Calu3 (cell line): Measurements from ENCODE around the gene POLR1D. TPM values are rescaled to one million over a fixed set of nuclear protein-coding genes. Genes with fewer than 3 reads are reported as not detected.
"Not testable (repeated sequence)": the region's sequence is repeated elsewhere in the genome, so short reads cannot be mapped to it uniquely, and the experiment has no call there.

Source experiments
- BruUV-seq: library from RNA; stranded (reverse); fragments of 400-500 nt; replicated peaks from 2 replicates; lab custom pipeline; 2021; lab: Mats Ljungman, UMichigan
- CTCF ChIA-PET: fragments of 300-600 bp; sonication (Branson Sonifier 250); formaldehyde crosslinking; loops from one replicate; lab custom pipeline; 2022; ENCODE audit warnings: antibody characterized with exemption; lab: Charles Lee
- DNase-seq: peaks from one replicate; pipeline ENCODE4 v3.0.0; 2022
- H3K27ac Mint-ChIP-seq: one replicate; pipeline ENCODE4 v1.8.0; 2022; ENCODE audit warnings: mixed read lengths; ENCODE audit not compliant: unreplicated experiment
- H3K27me3 Mint-ChIP-seq: one replicate; pipeline ENCODE4 v1.8.0; 2022; ENCODE audit warnings: mixed read lengths; ENCODE audit not compliant: unreplicated experiment
- H3K36me3 Mint-ChIP-seq: one replicate; pipeline ENCODE4 v1.8.0; 2022; ENCODE audit warnings: mild to moderate bottlenecking, moderate library complexity, mixed read lengths; ENCODE audit not compliant: insufficient read depth, unreplicated experiment
- H3K4me1 Mint-ChIP-seq: one replicate; pipeline ENCODE4 v1.8.0; 2022; ENCODE audit warnings: mild to moderate bottlenecking, low read depth, mixed read lengths; ENCODE audit not compliant: unreplicated experiment
- H3K4me3 Mint-ChIP-seq: one replicate; pipeline ENCODE4 v1.8.0; 2022; ENCODE audit warnings: mild to moderate bottlenecking, low read depth, moderate library complexity, mixed read lengths; ENCODE audit not compliant: unreplicated experiment
- H3K9me3 Mint-ChIP-seq: one replicate; pipeline ENCODE4 v1.8.0; 2022; ENCODE audit warnings: low read depth, mixed read lengths; ENCODE audit not compliant: unreplicated experiment
- intact Hi-C: fragments of 100-400 bp; cut with micrococcal nuclease; formaldehyde crosslinking; loops from one replicate; pipeline ENCODE4 v1.10.0; 2022; ENCODE audit not compliant: unreplicated experiment
- total RNA-seq: library from RNA; stranded (reverse); gene quantifications from 2 replicates; pipeline ENCODE4 v1.2.3, GENCODE V29; 2022
- TF ChIP-seq, protein P1 (sequence below): fragments of 200-600 bp; IDR thresholded peaks from one replicate; pipeline ENCODE4 v1.8.0; 2022; ENCODE audit warnings: antibody characterized with exemption; ENCODE audit not compliant: unreplicated experiment

POLR1D gene
- total RNA-seq, 1 experiment from 2014 or later: 97.7 TPM

DNA sequence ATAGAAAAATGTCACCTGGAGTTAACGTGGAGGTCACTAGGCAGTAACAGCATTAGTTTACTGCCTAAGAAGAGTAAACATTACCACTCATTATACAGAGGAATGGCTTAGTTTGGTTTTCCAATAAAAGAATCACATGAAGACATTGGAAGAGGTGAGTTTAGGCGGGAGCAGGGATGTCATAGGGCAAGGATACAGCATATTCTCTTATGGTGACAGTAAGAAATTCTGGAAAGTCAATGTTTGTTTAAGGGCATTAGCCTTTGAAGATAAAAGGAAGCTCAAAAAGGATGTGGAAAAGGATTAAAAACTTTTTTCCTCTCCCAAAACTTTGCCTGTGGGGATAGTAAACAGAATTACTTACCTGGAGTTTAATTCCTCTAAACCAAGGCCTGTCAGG lies 4.1 kb downstream of the POLR1D start:
- TF ChIP-seq, protein P1, sequence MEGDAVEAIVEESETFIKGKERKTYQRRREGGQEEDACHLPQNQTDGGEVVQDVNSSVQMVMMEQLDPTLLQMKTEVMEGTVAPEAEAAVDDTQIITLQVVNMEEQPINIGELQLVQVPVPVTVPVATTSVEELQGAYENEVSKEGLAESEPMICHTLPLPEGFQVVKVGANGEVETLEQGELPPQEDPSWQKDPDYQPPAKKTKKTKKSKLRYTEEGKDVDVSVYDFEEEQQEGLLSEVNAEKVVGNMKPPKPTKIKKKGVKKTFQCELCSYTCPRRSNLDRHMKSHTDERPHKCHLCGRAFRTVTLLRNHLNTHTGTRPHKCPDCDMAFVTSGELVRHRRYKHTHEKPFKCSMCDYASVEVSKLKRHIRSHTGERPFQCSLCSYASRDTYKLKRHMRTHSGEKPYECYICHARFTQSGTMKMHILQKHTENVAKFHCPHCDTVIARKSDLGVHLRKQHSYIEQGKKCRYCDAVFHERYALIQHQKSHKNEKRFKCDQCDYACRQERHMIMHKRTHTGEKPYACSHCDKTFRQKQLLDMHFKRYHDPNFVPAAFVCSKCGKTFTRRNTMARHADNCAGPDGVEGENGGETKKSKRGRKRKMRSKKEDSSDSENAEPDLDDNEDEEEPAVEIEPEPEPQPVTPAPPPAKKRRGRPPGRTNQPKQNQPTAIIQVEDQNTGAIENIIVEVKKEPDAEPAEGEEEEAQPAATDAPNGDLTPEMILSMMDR: no peak
- Mint-ChIP-seq H3K27ac (no peak overlapping the region), H3K27me3 (no peaks in the 10 kb centered on the region), H3K9me3 (no peaks in the 10 kb centered on the region), H3K36me3 (peaks cover 44% of the 10 kb centered on the region), H3K4me1 (peaks cover 45% of the 10 kb centered on the region), H3K4me3 (no peak overlapping the region)
- CTCF ChIA-PET: no interaction called here
- intact Hi-C loops: no loop called here
- no peak for DNase-seq
- no TSS peak for BruUV-seq

DNA sequence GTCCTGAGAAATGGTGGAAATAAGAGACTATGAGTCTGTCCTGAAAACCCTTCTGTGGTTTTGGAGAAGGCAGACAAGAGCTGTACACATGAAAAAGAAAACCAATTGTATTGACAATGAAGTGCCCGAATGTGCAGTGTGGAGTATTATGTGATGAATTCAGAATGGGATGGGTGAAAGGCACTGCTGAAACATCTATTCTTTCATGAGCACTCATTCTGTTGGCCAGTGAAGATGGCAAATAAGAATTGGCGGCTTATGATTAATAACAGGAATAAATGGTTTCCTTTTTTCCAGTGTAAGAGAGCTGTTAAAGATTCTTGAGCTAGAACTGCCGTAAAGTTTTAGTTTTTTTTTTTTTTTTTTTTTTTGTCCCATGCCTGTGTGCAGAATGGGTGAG lies 5.7 kb downstream of the POLR1D start:
- CTCF ChIA-PET: no interaction called here
- Mint-ChIP-seq H3K27me3 (no peaks in the 10 kb centered on the region), H3K27ac (no peak overlapping the region), H3K4me1 (peaks cover 45% of the 10 kb centered on the region), H3K36me3 (peaks cover 29% of the 10 kb centered on the region), H3K4me3 (no peak overlapping the region), H3K9me3 (no peaks in the 10 kb centered on the region)
- BruUV-seq: no TSS peak
- TF ChIP-seq, protein P1: no peak
- DNase-seq: no peak
- intact Hi-C loops: no loop called here

DNA sequence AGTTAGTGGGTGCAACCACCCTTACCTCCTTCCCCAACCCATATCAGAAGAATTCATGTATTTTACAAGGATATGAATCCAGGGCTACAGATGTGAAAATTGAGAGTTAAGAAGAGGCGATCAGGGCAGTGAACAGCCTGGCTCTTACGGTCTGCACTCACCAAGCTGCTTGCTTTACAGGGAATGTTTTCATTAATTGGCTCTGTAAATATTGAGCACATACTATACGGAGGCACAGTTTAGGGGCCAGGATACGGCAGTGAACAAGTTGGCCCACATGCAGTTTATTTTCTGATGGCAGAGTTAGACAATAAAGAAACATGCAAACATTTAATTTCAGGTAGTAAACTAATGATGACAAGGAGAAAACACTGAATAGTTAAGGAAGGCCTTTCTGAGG lies 6.4 kb downstream of the POLR1D start:
- DNase-seq: no peak
- Mint-ChIP-seq H3K4me3 (no peak overlapping the region), H3K9me3 (no peaks in the 10 kb centered on the region), H3K27ac (no peak overlapping the region), H3K27me3 (no peaks in the 10 kb centered on the region), H3K4me1 (peaks cover 38% of the 10 kb centered on the region), H3K36me3 (peaks cover 22% of the 10 kb centered on the region)
- BruUV-seq: no TSS peak
- CTCF ChIA-PET: no interaction called here
- TF ChIP-seq, protein P1: no peak
- intact Hi-C loops: no loop called here

DNA sequence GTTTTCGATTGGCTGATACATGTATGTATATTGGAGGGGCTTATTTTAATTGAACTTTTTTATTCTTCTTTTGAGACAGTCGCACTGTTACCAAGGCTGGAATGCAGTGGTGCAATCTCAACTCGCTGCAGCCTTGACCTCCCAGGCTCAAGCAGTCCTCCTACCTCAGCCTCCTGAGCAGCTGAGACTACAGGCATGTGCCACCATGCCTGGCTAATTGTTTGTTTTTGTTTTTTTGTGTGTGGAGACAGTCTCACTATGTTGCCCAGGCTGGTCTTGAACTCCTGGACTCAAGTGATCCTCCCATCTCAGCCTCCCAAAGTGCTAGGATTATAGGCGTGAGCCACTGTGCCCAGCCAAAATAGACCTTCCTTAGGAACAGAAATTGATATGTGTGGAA lies 7.1 kb downstream of the POLR1D start:
- H3K27ac Mint-ChIP-seq, CTCF ChIA-PET, BruUV-seq, intact Hi-C loops, DNase-seq, H3K9me3 Mint-ChIP-seq, H3K27me3 Mint-ChIP-seq, H3K4me3 Mint-ChIP-seq: not testable (repeated sequence)
- peaks cover 32% of the 10 kb centered on the region for H3K4me1 Mint-ChIP-seq
- peaks cover 15% of the 10 kb centered on the region for H3K36me3 Mint-ChIP-seq

DNA sequence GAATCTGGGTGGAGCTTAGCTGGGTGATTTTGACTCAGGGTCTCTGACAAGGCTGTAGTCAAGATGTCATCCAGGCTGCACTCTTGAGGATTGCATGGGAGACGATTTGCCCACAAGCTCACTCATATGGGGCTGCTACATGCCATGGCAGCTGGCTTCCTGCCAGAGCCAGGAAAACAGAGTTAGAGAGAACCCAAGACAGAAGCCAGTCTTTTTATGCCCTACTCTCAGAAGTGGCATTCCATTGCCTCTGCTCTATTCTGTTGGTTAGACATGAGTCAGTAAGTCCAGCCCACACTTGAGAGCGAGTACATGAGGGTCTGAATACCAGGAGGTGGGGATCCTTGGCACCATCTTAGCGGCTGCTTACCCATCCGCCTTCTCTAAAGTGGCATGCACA lies 9.5 kb downstream of the POLR1D start:
- H3K27me3 Mint-ChIP-seq: no peaks in the 10 kb centered on the region

More for the DNA sequence above, 9.5 kb downstream of the POLR1D start:
- DNase-seq: no peak
- no TSS peak for BruUV-seq
- intact Hi-C loops: no loop called here
- Mint-ChIP-seq H3K4me3 (no peak overlapping the region), H3K36me3 (peaks cover 8% of the 10 kb centered on the region), H3K27ac (no peak overlapping the region), H3K4me1 (peaks cover 11% of the 10 kb centered on the region), H3K9me3 (no peaks in the 10 kb centered on the region)
- TF ChIP-seq, protein P1: no peak
- CTCF ChIA-PET: no interaction called here
